IMR-90 (cell line): Measurements from ENCODE around the gene RAI1. TPM values are rescaled to one million over a fixed set of nuclear protein-coding genes. Genes with fewer than 3 reads are reported as not detected.

Source experiments
- ATAC-seq: fragments of 200-7000 bp; cut with Tn5 transposase; 2 replicates; pipeline ENCODE4 v1.9.1; 2020; ENCODE audit warnings: low read depth, mild to moderate bottlenecking, moderate library complexity
- BruUV-seq: library from RNA; stranded (reverse); fragments of 400-500 nt; replicated peaks from 2 replicates; lab custom pipeline; 2021; lab: Mats Ljungman, UMichigan
- CTCF ChIA-PET: fragments of 300-600 bp; formaldehyde crosslinking; extraction: SDS; loops from one replicate; lab custom pipeline; 2021; ENCODE audit warnings: antibody characterized with exemption; lab: Yijun Ruan, JAX
- POLR2A ChIA-PET: fragments of 300-600 bp; sonication (Branson Sonifier 250); formaldehyde crosslinking; loops from one replicate; lab custom pipeline; 2022; ENCODE audit warnings: antibody characterized with exemption; ENCODE audit not compliant: unreplicated experiment; lab: Charles Lee
- DNase-seq: peaks from one replicate; pipeline ENCODE4 v3.0.0; 2013
- H2AFZ ChIP-seq: replicated peaks from 2 replicates; pipeline ENCODE3; 2013; ENCODE audit warnings: low read length, mild to moderate bottlenecking; ENCODE audit not compliant: poor library complexity
- H2AK5ac ChIP-seq: 2 replicates; pipeline ENCODE4 v1.6.1; 2013; ENCODE audit warnings: low read depth, low read length, inconsistent platforms
- H2AK9ac ChIP-seq: replicated peaks from 2 replicates; pipeline ENCODE3; 2013; ENCODE audit warnings: mild to moderate bottlenecking, low read depth, low read length, moderate library complexity; ENCODE audit not compliant: poor library complexity
- H2BK120ac ChIP-seq: 2 replicates; pipeline ENCODE4 v1.6.1; 2013; ENCODE audit warnings: low read depth, low read length, inconsistent platforms
- H2BK15ac ChIP-seq: 3 replicates; pipeline ENCODE4 v1.6.1; 2013; ENCODE audit warnings: low read depth, low read length, inconsistent platforms
- H2BK20ac ChIP-seq: 2 replicates; pipeline ENCODE4 v1.6.1; 2013; ENCODE audit warnings: low read depth, mild to moderate bottlenecking, inconsistent platforms, low read length, moderate library complexity
- H2BK5ac ChIP-seq: 2 replicates; pipeline ENCODE4 v1.6.1; 2013; ENCODE audit warnings: mild to moderate bottlenecking, low read depth, low read length, inconsistent platforms; ENCODE audit not compliant: poor library complexity, severe bottlenecking
- H3K14ac ChIP-seq: replicated peaks from 2 replicates; pipeline ENCODE4 v1.6.1; 2013; ENCODE audit warnings: low read depth, low read length, inconsistent platforms
- H3K18ac ChIP-seq: 2 replicates; pipeline ENCODE4 v1.6.1; 2013; ENCODE audit warnings: low read depth, low read length, control low read depth
- H3K23ac ChIP-seq: 2 replicates; pipeline ENCODE4 v1.6.1; 2013; ENCODE audit warnings: low read depth, low read length, inconsistent platforms
- H3K27ac ChIP-seq: 2 replicates; pipeline ENCODE4 v1.5.1; 2013; ENCODE audit warnings: mild to moderate bottlenecking, control low read depth, low read length; ENCODE audit not compliant: insufficient read depth
- H3K27me3 ChIP-seq: 2 replicates; pipeline ENCODE4 v1.6.1; 2013; ENCODE audit warnings: low read length; ENCODE audit not compliant: control insufficient read depth, insufficient read depth
- H3K36me3 ChIP-seq: 2 replicates; pipeline ENCODE4 v1.6.1; 2013; ENCODE audit warnings: low read length, mixed read lengths; ENCODE audit not compliant: control insufficient read depth, insufficient read depth
- H3K4ac ChIP-seq: 2 replicates; pipeline ENCODE4 v1.6.1; 2013; ENCODE audit warnings: low read depth, low read length, inconsistent platforms
- H3K4me1 ChIP-seq: 2 replicates; pipeline ENCODE4 v1.6.1; 2013; ENCODE audit warnings: low read length, mixed read lengths; ENCODE audit not compliant: control insufficient read depth, insufficient read depth
- H3K4me2 ChIP-seq: 2 replicates; pipeline ENCODE4 v1.6.1; 2013; ENCODE audit warnings: low read depth, mild to moderate bottlenecking, control low read depth, low read length, moderate library complexity
- H3K4me3 ChIP-seq: 2 replicates; pipeline ENCODE4 v1.5.1; 2013; ENCODE audit warnings: low read depth, mild to moderate bottlenecking, control low read depth, low read length, moderate library complexity; ENCODE audit not compliant: insufficient read depth
- H3K56ac ChIP-seq: 2 replicates; pipeline ENCODE4 v1.6.1; 2013; ENCODE audit warnings: low read length, inconsistent platforms; ENCODE audit not compliant: insufficient read depth; ENCODE audit errors: extremely low read depth
- H3K79me1 ChIP-seq, 2 experiments: 2 replicates each; pipeline ENCODE4 v1.6.1; 2013; ENCODE audit warnings: low read length in 2 of 2, inconsistent platforms in 1 of 2, low read depth in 1 of 2
- H3K9ac ChIP-seq: 2 replicates; pipeline ENCODE4 v1.6.1; 2013; ENCODE audit warnings: low read depth, low read length, control low read depth
- H3K9me1 ChIP-seq: 2 replicates; pipeline ENCODE4 v1.6.1; 2013; ENCODE audit warnings: low read length, inconsistent platforms; ENCODE audit not compliant: insufficient read depth
- H3K9me3 ChIP-seq: 2 replicates; pipeline ENCODE4 v1.6.1; 2013; ENCODE audit warnings: low read length; ENCODE audit not compliant: control insufficient read depth, insufficient read depth
- H4K20me1 ChIP-seq: 2 replicates; pipeline ENCODE4 v1.6.1; 2013; ENCODE audit warnings: low read length, inconsistent platforms; ENCODE audit not compliant: insufficient read depth
- H4K5ac ChIP-seq: 2 replicates; pipeline ENCODE4 v1.6.1; 2013; ENCODE audit warnings: mild to moderate bottlenecking, low read depth, low read length, control low read depth
- H4K8ac ChIP-seq, 2 experiments: 2 replicates each; pipeline ENCODE4 v1.6.1; 2013; ENCODE audit warnings: low read depth in 2 of 2, low read length in 2 of 2, control low read depth in 1 of 2, inconsistent platforms in 1 of 2
- H4K91ac ChIP-seq: 2 replicates; pipeline ENCODE4 v1.6.1; 2013; ENCODE audit warnings: low read depth, low read length, inconsistent platforms; ENCODE audit not compliant: insufficient read depth
- BHLHE40 ChIP-seq: fragments of 150-350 bp; IDR thresholded peaks from 2 replicates; pipeline ENCODE4 v1.6.1; 2016; ENCODE audit warnings: mild to moderate bottlenecking, low read depth, low read length
- CEBPB ChIP-seq: IDR thresholded peaks from 2 replicates; pipeline ENCODE4 v1.6.1; 2012; ENCODE audit warnings: low read depth, low read length, improper control_type of control experiment
- CHD1 ChIP-seq: IDR thresholded peaks from 2 replicates; pipeline ENCODE4 v1.6.1; 2012; ENCODE audit warnings: low read depth, low read length, improper control_type of control experiment
- FOS ChIP-seq: fragments of 150-350 bp; IDR thresholded peaks from 2 replicates; pipeline ENCODE4 v1.6.1; 2016; ENCODE audit warnings: low read depth, low read length
- MAFK ChIP-seq: IDR thresholded peaks from 2 replicates; pipeline ENCODE4 v1.6.1; 2012; ENCODE audit warnings: low read depth, low read length, improper control_type of control experiment
- MAZ ChIP-seq: IDR thresholded peaks from 2 replicates; pipeline ENCODE4 v1.6.1; 2012; ENCODE audit warnings: low read depth, mild to moderate bottlenecking, low read length, improper control_type of control experiment, moderate library complexity, borderline replicate concordance
- MXI1 ChIP-seq: IDR thresholded peaks from 2 replicates; pipeline ENCODE4 v1.6.1; 2012; ENCODE audit warnings: low read depth, mild to moderate bottlenecking, low read length, moderate library complexity, borderline replicate concordance
- NFE2L2 ChIP-seq: fragments of 150-350 bp; IDR thresholded peaks from 2 replicates; pipeline ENCODE4 v1.6.1; 2016; ENCODE audit warnings: low read depth, mild to moderate bottlenecking, low read length
- POLR2A ChIP-seq: IDR thresholded peaks from 2 replicates; pipeline ENCODE4 v1.6.1; 2012; ENCODE audit warnings: mild to moderate bottlenecking, low read depth, low read length
- RAD21 ChIP-seq: IDR thresholded peaks from 2 replicates; pipeline ENCODE4 v1.6.1; 2012; ENCODE audit warnings: low read length, improper control_type of control experiment
- RCOR1 ChIP-seq: IDR thresholded peaks from 2 replicates; pipeline ENCODE4 v1.6.1; 2012; ENCODE audit warnings: mild to moderate bottlenecking, low read length, improper control_type of control experiment; ENCODE audit not compliant: insufficient replicate concordance
- RFX5 ChIP-seq: IDR thresholded peaks from 2 replicates; pipeline ENCODE4 v1.8.0; 2012; ENCODE audit warnings: low read depth, mild to moderate bottlenecking, low read length, moderate library complexity
- SMC3 ChIP-seq: fragments of 150-350 bp; IDR thresholded peaks from 2 replicates; pipeline ENCODE4 v1.6.1; 2016; ENCODE audit warnings: low read depth, mild to moderate bottlenecking, antibody characterized with exemption, low read length, moderate library complexity
- USF2 ChIP-seq: fragments of 150-350 bp; IDR thresholded peaks from 2 replicates; pipeline ENCODE4 v1.6.1; 2017; ENCODE audit warnings: mild to moderate bottlenecking, antibody characterized with exemption, low read length, low read depth
- WGBS, 2 experiments: methylation state at CpG; one replicate each; pipeline versions ENCODE4 v1.1.5 to v1.1.7; 2013; ENCODE audit warnings: missing lambda C conversion rate in 2 of 2; ENCODE audit not compliant: insufficient read length in 1 of 2; ENCODE audit errors: extremely low coverage in 2 of 2; 5-methylcytosine and 5-hydroxymethylcytosine counted together
- dilution Hi-C: fragments of 300-500 bp; cut with HindIII; formaldehyde crosslinking; loops from one replicate; pipeline ENCODE4 v1.14.3; 2018; ENCODE audit warnings: low sequenced_read_pairs; ENCODE audit not compliant: unreplicated experiment
- in situ Hi-C: fragments of 300-500 bp; cut with MboI; formaldehyde crosslinking; loops from 3 replicates; pipeline ENCODE4 v1.14.3; 2019; ENCODE audit warnings: low sequenced_read_pairs, inconsistent platforms, mixed read lengths
- intact Hi-C: fragments of 100-400 bp; cut with micrococcal nuclease; formaldehyde crosslinking; loops from 2 replicates; pipeline ENCODE4 v1.10.0; 2022
- polyA plus RNA-seq, 3 experiments: library from polyadenylated mRNA; depleted of rRNA; stranded (reverse); fragments of >200 nt; gene quantifications; 2 replicates each; pipeline ENCODE4 v1.2.3, GENCODE V29; 2012; ENCODE audit warnings: low replicate concordance in 1 of 3
- total RNA-seq: library from RNA; depleted of rRNA; stranded (reverse); fragments of >200 nt; gene quantifications from 2 replicates; pipeline ENCODE4 v1.2.3, GENCODE V29; 2012
- TF ChIP-seq, protein P1 (sequence below): fragments of 150-350 bp; IDR thresholded peaks from 2 replicates; pipeline ENCODE4 v1.6.1; 2016; ENCODE audit warnings: low read depth, mild to moderate bottlenecking, low read length, moderate library complexity, borderline replicate concordance
- TF ChIP-seq, protein P2 (sequence below): conservative IDR thresholded peaks from 2 replicates; pipeline ENCODE4 v1.5.1; 2012; ENCODE audit warnings: mild to moderate bottlenecking, low read depth, low read length, improper control_type of control experiment

Gene RAI1
- total and polyA plus RNA-seq, 2 of the 4 experiments (the other 2 are of a cell fraction) = 1.8 to 10.5 TPM

DNA sequence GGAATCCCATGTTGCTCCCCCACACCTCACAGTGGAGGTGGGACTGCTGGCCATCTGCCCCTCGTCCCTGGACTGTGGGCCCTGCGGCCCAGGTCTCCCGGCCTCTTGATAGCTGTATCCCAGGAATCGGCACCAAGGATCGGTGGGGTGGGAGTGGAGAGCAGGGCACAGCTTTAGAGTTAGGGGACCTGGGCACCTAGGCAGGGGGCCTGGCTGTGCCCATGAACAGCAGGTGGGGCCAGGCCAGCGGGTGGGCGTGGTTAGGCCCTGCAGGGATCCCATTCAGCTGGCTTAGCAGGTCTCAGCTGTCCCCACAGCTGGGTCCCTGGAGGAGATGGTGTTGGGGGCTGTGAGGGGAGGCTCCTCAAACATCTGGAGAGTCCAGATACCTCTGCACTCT is 106.3 kb downstream of the RAI1 start:
- POLR2A ChIA-PET = no interaction called here
- no peak overlapping the region for H2BK15ac ChIP-seq
- TF ChIP-seq RCOR1 (no peak), CHD1 (no peak), NFE2L2 (no peak), SMC3 (no peak), FOS (no peak), RAD21 (no peak), CEBPB (no peak), POLR2A (no peak), BHLHE40 (no peak), RFX5 (no peak), MAZ (no peak), MXI1 (no peak), USF2 (no peak), MAFK (no peak)
- TF ChIP-seq, protein P1, sequence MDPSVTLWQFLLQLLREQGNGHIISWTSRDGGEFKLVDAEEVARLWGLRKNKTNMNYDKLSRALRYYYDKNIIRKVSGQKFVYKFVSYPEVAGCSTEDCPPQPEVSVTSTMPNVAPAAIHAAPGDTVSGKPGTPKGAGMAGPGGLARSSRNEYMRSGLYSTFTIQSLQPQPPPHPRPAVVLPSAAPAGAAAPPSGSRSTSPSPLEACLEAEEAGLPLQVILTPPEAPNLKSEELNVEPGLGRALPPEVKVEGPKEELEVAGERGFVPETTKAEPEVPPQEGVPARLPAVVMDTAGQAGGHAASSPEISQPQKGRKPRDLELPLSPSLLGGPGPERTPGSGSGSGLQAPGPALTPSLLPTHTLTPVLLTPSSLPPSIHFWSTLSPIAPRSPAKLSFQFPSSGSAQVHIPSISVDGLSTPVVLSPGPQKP = no peak
- TF ChIP-seq, protein P2, sequence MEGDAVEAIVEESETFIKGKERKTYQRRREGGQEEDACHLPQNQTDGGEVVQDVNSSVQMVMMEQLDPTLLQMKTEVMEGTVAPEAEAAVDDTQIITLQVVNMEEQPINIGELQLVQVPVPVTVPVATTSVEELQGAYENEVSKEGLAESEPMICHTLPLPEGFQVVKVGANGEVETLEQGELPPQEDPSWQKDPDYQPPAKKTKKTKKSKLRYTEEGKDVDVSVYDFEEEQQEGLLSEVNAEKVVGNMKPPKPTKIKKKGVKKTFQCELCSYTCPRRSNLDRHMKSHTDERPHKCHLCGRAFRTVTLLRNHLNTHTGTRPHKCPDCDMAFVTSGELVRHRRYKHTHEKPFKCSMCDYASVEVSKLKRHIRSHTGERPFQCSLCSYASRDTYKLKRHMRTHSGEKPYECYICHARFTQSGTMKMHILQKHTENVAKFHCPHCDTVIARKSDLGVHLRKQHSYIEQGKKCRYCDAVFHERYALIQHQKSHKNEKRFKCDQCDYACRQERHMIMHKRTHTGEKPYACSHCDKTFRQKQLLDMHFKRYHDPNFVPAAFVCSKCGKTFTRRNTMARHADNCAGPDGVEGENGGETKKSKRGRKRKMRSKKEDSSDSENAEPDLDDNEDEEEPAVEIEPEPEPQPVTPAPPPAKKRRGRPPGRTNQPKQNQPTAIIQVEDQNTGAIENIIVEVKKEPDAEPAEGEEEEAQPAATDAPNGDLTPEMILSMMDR = no peak
- dilution Hi-C loops = no loop called here
- CTCF ChIA-PET = no interaction called here
- intact Hi-C loops = loop anchor here (10.0 kb wide), 1 partner anchor 103 kb away; the partner anchor contains the start of gene RAI1
- H4K20me1 ChIP-seq = peaks cover 100% of the 10 kb centered on the region
- no CpG with 5 or more reads among the region's 7 CpGs for WGBS, 2 experiments
- no peak overlapping the region for H2AFZ ChIP-seq
- no peak overlapping the region for H3K4me2 ChIP-seq
- no peak for ATAC-seq
- H2BK5ac ChIP-seq = no peak overlapping the region
- no peak overlapping the region for H4K91ac ChIP-seq
- H4K5ac ChIP-seq = no peak overlapping the region
- H3K9me3 ChIP-seq = no peaks in the 10 kb centered on the region
- peaks cover 10% of the 10 kb centered on the region; the same call in 1 of the 2 replicates for H3K9me1 ChIP-seq
- H3K36me3 ChIP-seq = no peaks in the 10 kb centered on the region; the same call in 1 of the 2 replicates
- no peak overlapping the region for H2AK5ac ChIP-seq
- in situ Hi-C loops = no loop called here
- H3K23ac ChIP-seq = no peak overlapping the region
- H3K18ac ChIP-seq = no peak overlapping the region
- H3K9ac ChIP-seq = no peak overlapping the region
- no peak overlapping the region for H3K4me3 ChIP-seq
- no peak for DNase-seq
- no peaks in the 10 kb centered on the region for H3K27me3 ChIP-seq
- no peak overlapping the region for H4K8ac ChIP-seq
- H3K4ac ChIP-seq = no peak overlapping the region
- no peak overlapping the region for H2BK120ac ChIP-seq
- H2AK9ac ChIP-seq = no peak overlapping the region
- peaks cover 20 to 93% of the 10 kb centered on the region in 2 experiments for H3K79me1 ChIP-seq
- H3K4me1 ChIP-seq = peaks cover 31% of the 10 kb centered on the region
- no peak overlapping the region for H3K14ac ChIP-seq
- no peak overlapping the region for H2BK20ac ChIP-seq
- H3K56ac ChIP-seq = no peak overlapping the region
- BruUV-seq = no TSS peak
- H3K27ac ChIP-seq = no peak overlapping the region
